Activated naive CD4-positive, alpha-beta T cell treated with anti-CD3 and anti-CD28 coated beads, Interleukin-2, amount 50 U/mL, for 72 hours (primary cell): ENCODE data around the gene IFITM1. TPM values are rescaled to one million over a fixed set of nuclear protein-coding genes. Genes with fewer than 3 reads are reported as not detected.

Source experiments
- ATAC-seq, 2 donors: fragments of 150-1000 bp; cut with Tn5 transposase; 2 replicates each; pipeline ENCODE4 v1.10.0; 2021; ENCODE audit warnings: mild to moderate bottlenecking in 2 of 2, moderate library complexity in 2 of 2
- DNase-seq, 2 donors: peaks; one replicate each; pipeline ENCODE4 v3.0.0; 2021 to 2022; ENCODE audit warnings: low spot score in 2 of 2
- H3K27ac Mint-ChIP-seq, 2 donors: one replicate each; pipeline ENCODE4 v1.8.0; 2022; ENCODE audit warnings: mild to moderate bottlenecking in 2 of 2, mixed read lengths in 2 of 2
- H3K36me3 Mint-ChIP-seq, 2 donors: one replicate each; pipeline ENCODE4 v1.8.0; 2022; ENCODE audit warnings: mixed read lengths in 2 of 2
- H3K9me3 Mint-ChIP-seq, 2 donors: one replicate each; pipeline ENCODE4 v1.8.0; 2022; ENCODE audit warnings: mixed read lengths in 2 of 2
- total RNA-seq, 2 donors: library from RNA; stranded (reverse); gene quantifications; one replicate each; pipeline ENCODE4 v1.2.3, GENCODE V29; 2022

The IFITM1 gene
- total RNA-seq, 2 donors from 2014 or later: 91.3 to 436 TPM

DNA sequence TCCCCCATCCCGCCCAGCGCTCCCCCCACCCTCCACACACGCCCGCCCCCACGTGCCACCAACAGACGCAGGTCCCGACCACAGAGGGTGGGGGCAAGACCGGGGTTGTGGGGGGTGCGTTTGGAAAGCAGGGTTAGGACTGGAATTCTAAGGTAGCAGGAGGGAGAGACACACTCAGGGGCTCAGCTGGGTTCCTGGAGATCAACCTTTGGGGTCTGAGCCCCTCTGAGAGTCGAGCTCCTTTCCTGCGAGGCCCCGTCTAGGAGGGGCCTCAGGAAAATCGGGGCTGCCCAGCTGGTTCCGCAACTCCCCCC lies 24.5 kb upstream of the IFITM1 start:
- Mint-ChIP-seq H3K27ac (peak overlapping the region in 1 of 2 donors; percentile 77), H3K36me3 (peaks cover 7 to 24% of the 10 kb centered on the region in 2 donors), H3K9me3 (peaks cover 0 to 3% of the 10 kb centered on the region in 2 donors)
- ATAC-seq (no peak), DNase-seq (no peak)

GRCh38 chr11:289712-290620 lies 23.9 kb upstream of the IFITM1 start:
- Mint-ChIP-seq H3K27ac (peak overlapping the region in 1 of 2 donors; percentile 77), H3K36me3 (peaks cover 7 to 24% of the 10 kb centered on the region in 2 donors), H3K9me3 (peaks cover 0 to 3% of the 10 kb centered on the region in 2 donors)
- ATAC-seq: no peak
- peak in 1 of 2 donors; percentile 60 for DNase-seq

DNA sequence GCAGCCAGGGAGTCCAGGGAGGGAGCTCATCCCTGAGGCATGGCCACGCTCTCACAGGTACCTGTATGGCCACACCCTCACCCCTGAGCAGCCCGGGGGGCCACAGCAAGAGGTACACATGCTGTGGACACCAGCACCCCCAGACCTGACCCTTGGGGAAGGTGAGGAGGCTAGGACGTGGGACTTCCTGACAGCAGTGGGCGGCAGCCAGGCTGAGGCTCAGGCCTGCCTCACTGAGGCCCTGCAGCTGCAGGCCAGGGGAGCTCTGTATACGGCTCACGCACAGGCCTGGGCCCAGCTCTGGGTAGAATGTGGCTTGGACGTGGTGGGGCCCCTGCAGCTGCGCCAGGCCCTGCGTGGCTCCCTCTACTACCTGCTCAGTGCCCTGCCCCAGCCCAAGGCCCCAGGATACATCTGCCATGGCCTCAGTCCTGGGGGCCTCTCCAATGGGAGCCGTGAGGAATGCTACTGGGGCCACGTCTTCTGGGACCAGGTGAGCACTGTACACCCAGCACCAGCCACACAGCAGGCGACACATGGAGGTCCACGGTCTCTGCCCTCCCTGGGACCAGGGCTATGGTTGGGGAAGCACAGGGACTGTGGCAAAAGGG lies 23.1 kb upstream of the IFITM1 start:
- Mint-ChIP-seq H3K27ac (peak overlapping the region; percentile 74 to 77), H3K36me3 (peaks cover 7 to 24% of the 10 kb centered on the region in 2 donors), H3K9me3 (peaks cover 0 to 3% of the 10 kb centered on the region in 2 donors)
- peak in 1 of 2 donors; percentile 55 for DNase-seq
- ATAC-seq: no peak

DNA sequence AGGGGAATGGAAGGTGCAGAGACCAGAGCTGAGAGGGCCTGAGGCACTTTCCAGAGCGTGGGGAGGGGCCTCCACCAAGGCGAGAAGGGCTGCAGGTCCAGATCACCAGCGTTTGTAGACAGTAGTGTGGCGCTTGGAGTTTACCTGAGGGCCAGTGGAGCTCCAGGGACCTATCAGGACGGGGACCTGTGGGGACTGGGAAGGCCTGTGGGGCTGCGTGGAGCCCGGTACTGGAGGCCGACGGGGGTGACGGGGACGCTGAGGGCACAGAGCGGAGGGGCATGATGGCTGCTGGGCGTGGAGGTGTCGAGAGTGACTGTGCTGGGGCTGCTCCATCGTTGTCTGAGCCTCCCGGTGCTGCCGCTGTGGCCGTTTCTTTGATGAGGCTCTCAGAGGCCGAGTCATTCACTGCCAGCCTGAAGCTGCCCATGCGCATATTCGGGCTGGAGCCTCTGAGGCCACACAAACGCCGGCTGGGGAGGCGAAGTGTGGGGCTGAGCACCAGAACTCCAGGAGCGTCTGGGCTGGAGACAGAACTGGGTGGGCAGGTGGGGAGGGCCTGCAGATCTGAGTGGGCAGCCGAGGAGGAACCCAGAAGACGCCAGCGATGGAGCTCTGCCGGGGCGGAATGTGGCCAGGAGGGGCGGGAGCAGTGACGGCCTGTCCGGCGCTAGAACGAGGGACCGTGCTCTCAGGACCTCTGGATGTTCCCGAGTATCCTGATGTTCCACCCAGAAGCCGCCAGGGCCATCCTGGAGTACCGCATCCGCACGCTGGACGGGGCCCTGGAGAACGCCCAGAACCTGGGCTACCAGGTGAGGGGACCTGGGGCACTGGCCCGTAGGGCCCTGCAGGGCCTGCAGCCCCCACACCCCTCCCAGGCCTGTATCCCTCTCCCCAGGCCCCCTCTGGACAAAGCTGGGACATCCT lies 22.3 kb upstream of the IFITM1 start:
- H3K36me3 Mint-ChIP-seq: peaks cover 7 to 24% of the 10 kb centered on the region in 2 donors
- peaks cover 0 to 3% of the 10 kb centered on the region in 2 donors for H3K9me3 Mint-ChIP-seq
- no peak for ATAC-seq
- H3K27ac Mint-ChIP-seq: peak overlapping the region; percentile 29 to 77
- DNase-seq: peak in 1 of 2 donors; percentile 58

- peak in 1 of 2 donors; percentile 59 for DNase-seq
- peak overlapping the region in 1 of 2 donors; percentile 77 for H3K27ac Mint-ChIP-seq
- ATAC-seq: no peak
- H3K9me3 Mint-ChIP-seq: peaks cover 0 to 3% of the 10 kb centered on the region in 2 donors
- peaks cover 7 to 24% of the 10 kb centered on the region in 2 donors for H3K36me3 Mint-ChIP-seq
These were observed 21.4 kb upstream of the IFITM1 start for GRCh38 chr11:292211-293121.

- H3K27ac Mint-ChIP-seq: no peak overlapping the region
- no peaks in the 10 kb centered on the region for H3K9me3 Mint-ChIP-seq
- DNase-seq (peak in 1 of 2 donors; percentile 56), ATAC-seq (no peak)
- peaks cover 0 to 16% of the 10 kb centered on the region in 2 donors for H3K36me3 Mint-ChIP-seq
These were observed 20.5 kb upstream of the IFITM1 start for GRCh38 chr11:293271-293851.

GRCh38 chr11:293852-294661 lies 19.8 kb upstream of the IFITM1 start:
- peak in 1 of 2 donors; percentile 57 for DNase-seq
- H3K27ac Mint-ChIP-seq: no peak overlapping the region
- H3K9me3 Mint-ChIP-seq: no peaks in the 10 kb centered on the region
- peaks cover 0 to 16% of the 10 kb centered on the region in 2 donors for H3K36me3 Mint-ChIP-seq
- ATAC-seq: no peak

DNA sequence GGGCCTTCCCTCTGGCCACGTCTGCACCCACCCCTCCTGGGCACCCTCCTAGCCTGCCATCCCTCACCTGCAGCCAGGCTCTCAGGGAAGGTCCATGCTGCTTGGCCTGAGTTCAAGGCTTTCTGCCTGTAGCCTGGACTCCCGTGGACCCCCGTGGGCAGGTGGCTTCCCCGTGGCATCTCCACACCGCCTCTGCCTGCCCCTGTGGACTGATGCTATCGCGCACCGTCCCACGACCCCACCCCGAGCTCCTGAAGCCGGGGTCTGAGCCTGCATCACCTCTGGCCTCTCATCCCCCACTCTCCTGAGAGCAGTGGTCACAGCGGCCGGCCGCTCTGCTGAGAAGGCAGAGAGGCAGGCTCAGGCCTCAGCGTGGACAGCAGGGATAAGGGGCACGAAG lies 19.1 kb upstream of the IFITM1 start:
- DNase-seq (peak in 1 of 2 donors; percentile 55), ATAC-seq (no peak)
- Mint-ChIP-seq H3K27ac (peak overlapping the region in 1 of 2 donors; percentile 41), H3K9me3 (no peaks in the 10 kb centered on the region), H3K36me3 (peaks cover 0 to 15% of the 10 kb centered on the region in 2 donors)

DNA sequence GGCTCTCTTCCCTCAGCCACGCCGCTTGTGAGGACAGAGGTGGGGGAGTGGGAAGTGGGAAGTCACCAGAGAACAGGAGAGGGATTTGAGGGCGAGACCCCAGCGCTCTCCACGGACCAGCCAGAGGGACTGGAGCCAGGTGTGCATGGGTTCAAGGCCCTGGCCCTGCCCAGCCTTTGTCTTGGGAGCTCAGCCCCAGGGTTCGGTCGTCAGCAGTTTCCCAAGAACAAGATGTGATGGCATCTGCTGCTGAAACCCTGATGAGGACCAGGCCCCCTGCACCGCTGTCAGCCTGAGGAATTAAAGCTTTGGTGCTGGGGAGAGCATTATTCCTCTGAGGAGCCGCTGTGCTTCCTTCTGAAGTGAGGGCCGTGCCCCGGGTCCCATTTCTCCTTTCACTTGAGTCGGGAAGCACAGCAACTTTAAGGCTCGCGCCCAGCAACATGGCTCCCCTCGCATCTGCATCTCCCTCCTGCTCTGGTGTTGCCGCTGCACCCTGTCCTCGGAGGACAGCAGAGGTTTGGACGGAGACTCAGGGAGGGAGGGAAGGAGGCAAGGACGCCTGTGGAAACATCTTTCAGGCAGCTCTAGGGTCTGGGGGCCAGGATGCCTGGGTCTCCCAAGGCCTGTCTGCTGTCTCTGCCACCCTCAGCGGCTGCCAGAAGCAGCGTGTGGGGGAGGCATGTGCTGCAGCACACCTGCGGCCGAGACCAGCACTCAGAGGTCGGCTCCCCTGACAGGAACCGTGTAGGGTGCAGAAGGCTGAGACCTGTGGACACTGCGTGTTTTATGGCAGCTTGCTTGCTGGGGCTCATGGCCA lies 18.3 kb upstream of the IFITM1 start:
- peak in 1 of 2 donors; percentile 58 for DNase-seq
- Mint-ChIP-seq H3K9me3 (no peaks in the 10 kb centered on the region), H3K27ac (peak overlapping the region in 1 of 2 donors; percentile 70)

DNA sequence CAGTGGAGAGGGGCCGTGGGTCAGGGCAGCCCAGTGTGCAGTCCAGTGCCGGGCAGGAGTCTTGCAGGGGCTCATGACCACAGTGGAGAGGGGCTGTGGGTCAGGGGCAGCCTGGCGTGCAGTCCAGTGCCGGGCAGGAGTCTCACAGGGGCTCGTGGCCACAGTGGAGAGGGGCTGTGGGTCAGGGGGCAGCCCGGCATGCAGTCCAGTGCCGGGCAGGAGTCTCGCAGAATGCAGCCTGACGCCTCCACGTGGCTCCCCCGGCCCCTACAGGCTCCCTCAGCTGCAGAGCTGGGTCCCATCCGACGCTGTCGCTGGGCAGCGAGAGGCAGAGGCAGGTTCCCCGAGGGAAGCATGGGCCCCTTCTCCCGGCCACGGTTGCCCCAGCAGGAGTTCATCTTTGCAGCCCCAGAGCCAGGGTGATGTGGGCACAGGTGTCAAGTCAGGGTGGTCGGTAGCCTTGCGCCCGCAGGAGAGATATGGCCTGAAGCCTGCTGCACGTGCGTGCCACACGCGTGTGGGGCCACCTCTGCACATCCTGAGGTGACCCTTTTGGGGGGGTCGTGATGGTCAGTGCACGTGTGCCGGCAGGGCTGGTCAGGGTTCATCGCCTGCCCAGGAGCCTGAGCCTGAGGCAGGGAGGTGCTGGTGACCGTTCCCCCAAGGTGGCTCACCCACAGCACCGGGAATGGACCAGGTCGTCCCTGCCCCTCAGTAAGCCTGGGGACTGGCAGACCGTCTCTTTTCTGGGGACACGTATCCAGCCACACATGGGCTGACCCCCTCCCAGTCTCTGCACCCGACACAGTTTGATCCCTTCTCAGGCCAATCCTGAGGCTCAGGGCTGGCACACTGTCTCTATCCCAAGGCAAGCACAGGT lies 17.4 kb upstream of the IFITM1 start:
- H3K9me3 Mint-ChIP-seq: no peaks in the 10 kb centered on the region
- peaks cover 0 to 2% of the 10 kb centered on the region in 2 donors for H3K36me3 Mint-ChIP-seq
- no peak for ATAC-seq
- peak overlapping the region in 1 of 2 donors; percentile 70 for H3K27ac Mint-ChIP-seq
- DNase-seq: peak in 1 of 2 donors; percentile 71

More for the DNA sequence above, 18.3 kb upstream of the IFITM1 start:
- peaks cover 0 to 10% of the 10 kb centered on the region in 2 donors for H3K36me3 Mint-ChIP-seq
- ATAC-seq: no peak

- ATAC-seq (peak; percentile 24 to 29), DNase-seq (no peak)
- no peaks in the 10 kb centered on the region for H3K36me3 Mint-ChIP-seq
- peak overlapping the region in 1 of 2 donors; percentile 70 for H3K27ac Mint-ChIP-seq
- no peaks in the 10 kb centered on the region for H3K9me3 Mint-ChIP-seq
These were observed 16.7 kb upstream of the IFITM1 start for GRCh38 chr11:297051-297585.

GRCh38 chr11:297586-298405 lies 16.0 kb upstream of the IFITM1 start:
- no peaks in the 10 kb centered on the region for H3K9me3 Mint-ChIP-seq
- peak; percentile 56 to 65 for ATAC-seq
- no peaks in the 10 kb centered on the region for H3K36me3 Mint-ChIP-seq
- peak in 1 of 2 donors; percentile 82 for DNase-seq
- peak overlapping the region in 1 of 2 donors; percentile 70 for H3K27ac Mint-ChIP-seq
